ENCODE results near the gene TAMALIN.

DNA sequence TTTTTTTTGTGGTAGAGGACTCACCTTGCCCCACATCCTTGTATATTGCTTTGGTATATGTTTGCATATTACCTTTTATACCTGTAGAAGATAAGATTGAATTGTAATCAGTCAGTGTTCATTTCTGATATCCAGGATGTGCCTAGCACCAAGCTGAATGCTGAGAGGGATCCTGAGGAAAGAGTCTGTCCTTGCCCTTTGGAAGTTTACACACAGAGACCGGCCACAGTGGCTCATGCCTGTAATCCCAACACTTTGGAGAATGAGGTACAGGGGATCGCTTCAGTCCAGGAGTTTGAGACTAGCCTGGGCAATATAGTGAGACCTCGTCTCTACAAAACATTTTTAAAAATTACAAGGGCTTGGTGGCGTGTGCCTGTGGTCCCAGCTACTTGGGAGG, 46.8 kb upstream of the TAMALIN start:
- TF ChIP-seq, protein P1, sequence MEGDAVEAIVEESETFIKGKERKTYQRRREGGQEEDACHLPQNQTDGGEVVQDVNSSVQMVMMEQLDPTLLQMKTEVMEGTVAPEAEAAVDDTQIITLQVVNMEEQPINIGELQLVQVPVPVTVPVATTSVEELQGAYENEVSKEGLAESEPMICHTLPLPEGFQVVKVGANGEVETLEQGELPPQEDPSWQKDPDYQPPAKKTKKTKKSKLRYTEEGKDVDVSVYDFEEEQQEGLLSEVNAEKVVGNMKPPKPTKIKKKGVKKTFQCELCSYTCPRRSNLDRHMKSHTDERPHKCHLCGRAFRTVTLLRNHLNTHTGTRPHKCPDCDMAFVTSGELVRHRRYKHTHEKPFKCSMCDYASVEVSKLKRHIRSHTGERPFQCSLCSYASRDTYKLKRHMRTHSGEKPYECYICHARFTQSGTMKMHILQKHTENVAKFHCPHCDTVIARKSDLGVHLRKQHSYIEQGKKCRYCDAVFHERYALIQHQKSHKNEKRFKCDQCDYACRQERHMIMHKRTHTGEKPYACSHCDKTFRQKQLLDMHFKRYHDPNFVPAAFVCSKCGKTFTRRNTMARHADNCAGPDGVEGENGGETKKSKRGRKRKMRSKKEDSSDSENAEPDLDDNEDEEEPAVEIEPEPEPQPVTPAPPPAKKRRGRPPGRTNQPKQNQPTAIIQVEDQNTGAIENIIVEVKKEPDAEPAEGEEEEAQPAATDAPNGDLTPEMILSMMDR (IDR thresholded peaks at IDR 0.05; ENCODE audit: low read length) = no peak
- TF ChIP-seq EZH2phosphoT487 (IDR thresholded peaks at IDR 0.05; ENCODE audit: low read length) = no peak
- no peak for TF ChIP-seq EZH2 (optimal IDR thresholded peaks at IDR 0.05; ENCODE audit: low read depth, low read length)

Measured in MM.1S (cell line).